NCI-H510A (cell line): ENCODE data around the gene NR6A1.

ENCODE experiments used
- DNase-seq: peaks from one replicate; lab custom pipeline; 2025; lab: John Stamatoyannopoulos, UW

NR6A1 gene

DNA sequence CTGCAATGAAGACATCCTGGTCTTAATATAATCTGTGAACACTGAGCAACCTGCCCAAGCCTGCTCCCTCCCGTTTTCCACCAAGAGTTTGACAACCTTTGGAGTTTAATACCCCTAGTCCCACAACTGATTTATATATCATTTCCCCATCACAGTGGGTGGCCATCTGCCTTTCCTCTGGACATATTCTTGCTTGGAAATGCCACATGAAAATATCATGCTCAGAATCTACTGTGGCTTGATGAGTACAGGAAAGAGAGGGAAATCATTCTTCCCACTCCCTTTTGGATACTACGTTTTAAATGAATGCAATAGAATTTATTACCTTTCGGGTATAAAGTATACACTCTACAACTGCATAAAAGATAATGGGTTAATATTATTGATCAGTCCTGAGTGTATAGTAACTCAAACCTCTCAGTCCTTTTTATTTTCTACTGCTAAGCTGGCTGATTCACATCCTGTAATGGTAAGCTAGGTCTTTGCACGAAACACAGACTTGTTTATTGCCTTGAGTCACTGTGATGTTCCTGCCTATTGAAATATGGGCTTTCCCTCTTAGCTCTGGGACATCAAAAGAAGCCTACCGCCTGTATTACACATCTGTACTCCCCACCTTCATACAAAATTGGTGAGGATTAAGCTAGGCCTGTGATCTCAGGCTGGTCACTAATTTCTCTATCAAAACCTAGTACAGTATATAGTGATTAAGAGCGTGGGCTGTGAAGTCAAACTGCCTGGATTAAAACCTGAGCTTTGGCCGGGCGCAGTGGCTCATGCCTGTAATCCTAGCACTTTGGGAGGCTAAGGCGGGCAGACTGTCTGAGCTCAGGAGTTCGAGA is 196.4 kb downstream of the NR6A1 start:
- no peak for DNase-seq

DNA sequence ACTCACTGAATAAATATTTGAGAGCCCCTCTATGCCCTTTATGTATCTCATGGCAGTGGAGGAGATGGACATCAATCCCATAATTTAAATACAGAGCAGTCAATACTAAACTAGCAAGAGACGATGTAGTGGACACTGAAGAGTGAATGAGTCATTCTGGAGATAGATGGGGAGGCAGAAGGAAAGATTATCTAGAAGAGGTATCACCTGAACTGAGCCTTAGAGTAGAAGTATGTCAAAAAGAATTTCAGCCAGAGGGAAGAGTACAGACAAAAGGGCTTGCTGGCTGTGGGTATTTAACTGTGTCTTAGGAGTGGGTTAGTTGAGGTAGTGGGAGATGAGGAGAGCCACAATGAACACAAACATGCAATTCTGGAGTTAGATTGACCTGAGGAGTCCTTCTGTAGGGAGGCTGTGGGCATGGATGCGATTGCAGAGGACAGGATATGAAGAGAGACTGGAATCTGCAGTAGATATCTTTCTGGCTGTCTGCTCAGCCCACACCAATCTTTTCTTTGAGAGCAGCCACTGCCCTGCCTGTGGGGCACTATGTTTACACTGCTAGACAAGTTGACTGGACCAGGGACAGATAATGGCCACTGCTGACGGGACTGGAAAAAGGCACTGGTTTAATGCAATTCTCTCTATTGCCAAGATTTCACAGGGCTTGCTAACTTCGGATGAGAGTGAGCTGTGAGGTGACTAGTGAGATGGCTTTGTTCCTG is 200.0 kb downstream of the NR6A1 start:
- no peak for DNase-seq

DNA sequence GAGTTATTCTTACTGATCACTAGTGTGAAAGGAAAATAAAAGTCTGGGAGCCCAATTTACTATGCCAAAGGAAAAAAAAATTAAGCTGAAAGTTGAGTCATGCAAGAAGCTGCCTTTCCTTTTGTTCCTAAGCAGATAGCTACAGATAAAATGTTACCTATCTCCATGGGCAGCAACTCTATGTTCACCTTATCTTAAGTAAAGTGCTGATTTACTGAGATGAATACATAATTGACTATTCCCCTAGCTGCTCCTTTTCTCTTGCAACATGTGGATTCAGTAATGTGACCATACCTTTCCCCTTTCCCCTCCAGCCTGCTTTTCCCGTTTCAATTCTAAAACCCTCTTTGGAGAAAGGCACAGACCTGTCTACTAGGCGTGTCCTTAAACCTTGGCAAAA is 201.2 kb downstream of the NR6A1 start:
- no peak for DNase-seq

DNA sequence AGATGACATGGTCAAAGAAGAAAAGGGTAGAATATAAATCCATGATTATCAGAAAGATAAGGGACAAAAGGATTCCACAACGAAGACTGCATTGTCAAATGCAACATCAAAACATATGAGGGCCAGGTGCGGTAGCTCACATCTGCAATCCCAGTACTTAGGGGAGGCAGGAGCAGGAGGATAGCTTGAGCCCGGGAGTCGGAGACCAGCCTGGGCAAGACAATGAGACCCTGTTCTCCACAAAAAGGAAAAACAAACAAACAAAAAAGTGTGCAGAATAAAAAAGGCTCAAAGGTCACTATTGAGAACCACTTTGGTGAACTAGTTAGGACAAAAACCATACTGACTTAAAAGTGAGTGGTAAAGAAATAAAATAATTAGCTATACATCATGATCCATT is 203.7 kb downstream of the NR6A1 start:
- DNase-seq: no peak

DNA sequence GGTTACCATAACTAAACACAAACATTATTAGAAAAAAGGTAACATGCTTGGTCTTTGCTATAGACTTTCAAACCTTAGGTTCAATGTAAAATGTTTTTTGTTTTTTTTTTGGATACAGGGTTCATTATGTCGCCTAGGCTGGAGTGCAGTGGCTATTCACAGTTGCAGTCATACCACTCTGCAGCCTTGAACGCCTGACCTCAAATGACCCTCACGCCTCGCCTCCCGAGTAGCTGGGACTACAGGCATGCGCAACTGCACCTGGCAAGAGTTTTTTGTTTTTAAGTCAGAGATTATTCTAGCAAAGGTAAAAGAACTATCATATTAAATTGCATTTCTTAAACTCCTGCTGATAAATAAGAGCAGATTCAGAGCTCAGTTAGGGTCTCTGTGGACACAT is 208.8 kb downstream of the NR6A1 start:
- no peak for DNase-seq

DNA sequence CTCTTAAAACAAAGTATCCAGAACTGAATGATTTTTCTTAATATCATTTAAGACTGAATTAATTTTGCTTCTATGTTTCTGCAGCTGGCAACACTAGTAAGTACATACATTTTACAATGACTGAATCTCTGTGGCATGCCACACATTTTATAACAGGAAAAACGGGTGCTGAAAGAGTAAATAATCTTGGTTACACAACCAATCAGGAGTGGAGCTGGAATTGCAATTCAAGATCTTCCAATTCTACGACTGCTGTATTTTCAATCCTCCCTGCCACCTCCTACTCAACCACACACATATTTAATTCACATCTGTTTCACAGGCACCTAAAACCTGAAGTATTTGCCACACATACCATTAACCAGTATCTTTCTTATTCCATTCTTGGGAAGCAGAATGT is 211.2 kb downstream of the NR6A1 start:
- no peak for DNase-seq

DNA sequence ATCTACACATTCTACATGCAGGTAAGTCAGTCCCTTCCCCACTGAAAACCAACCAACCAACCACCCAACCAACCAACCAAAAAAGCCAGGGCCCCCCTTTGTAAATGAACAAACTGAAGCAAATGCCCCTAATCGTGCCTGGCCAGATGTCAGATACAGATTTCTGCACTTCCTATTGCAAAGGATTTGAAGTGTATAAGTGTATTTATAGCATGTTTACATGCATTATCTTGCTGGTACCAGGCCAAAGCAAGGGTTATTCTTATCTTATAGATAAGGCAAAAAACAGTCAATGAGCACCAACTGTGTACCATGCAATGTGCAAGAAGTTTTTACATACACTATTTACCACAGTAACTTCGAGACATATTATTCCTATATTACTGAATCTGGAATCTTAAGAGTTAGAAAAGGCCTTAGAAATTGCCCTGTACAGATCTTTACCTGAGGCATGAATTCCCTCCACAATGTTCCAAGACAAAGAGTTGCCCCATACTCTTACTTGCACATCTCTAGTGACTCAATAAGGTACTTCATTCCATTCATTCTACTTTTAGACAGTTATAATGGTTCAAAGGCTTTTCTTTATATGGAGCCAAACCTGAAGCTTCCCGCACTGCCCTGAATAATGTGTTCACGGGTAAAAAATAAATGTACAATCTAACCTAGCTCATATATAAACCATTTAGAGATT is 212.2 kb downstream of the NR6A1 start:
- no peak for DNase-seq

DNA sequence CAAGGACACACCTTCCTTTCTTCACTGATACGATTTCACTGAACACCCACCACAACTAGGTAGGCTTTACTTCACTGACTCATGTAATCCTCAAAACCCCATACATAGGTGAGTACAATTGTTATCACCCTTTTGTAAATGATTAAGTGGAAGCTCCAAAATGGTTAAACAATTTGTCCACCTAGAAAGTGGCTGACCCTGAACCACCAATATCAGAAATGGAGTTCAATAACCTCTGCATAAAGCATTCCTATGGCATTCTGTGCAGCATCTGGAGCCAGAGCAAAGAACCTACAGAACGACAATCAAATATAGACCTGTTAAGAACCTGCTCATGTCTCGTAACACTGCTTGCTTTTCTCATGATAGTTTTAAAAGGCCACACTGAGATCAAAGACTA is 213.2 kb downstream of the NR6A1 start:
- DNase-seq: no peak

DNA sequence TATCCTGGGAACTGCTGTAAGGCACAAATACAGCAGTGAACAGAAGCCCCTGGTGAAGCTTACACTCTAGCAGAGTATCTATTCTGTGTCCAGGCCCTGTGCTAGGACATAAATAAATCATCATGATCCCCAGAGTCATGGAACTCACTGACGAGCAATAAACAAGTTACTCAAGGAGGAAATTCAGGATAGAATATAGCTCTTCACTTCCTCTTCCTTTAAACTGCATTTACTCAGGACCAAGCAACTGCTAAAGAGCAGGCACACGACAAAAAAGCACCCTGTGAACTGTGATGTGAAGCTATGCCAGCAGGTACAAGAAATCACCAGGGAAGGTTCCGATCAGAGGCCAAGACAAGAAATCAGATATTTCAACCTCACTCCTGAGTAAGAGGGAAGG is 216.1 kb downstream of the NR6A1 start:
- no peak for DNase-seq

DNA sequence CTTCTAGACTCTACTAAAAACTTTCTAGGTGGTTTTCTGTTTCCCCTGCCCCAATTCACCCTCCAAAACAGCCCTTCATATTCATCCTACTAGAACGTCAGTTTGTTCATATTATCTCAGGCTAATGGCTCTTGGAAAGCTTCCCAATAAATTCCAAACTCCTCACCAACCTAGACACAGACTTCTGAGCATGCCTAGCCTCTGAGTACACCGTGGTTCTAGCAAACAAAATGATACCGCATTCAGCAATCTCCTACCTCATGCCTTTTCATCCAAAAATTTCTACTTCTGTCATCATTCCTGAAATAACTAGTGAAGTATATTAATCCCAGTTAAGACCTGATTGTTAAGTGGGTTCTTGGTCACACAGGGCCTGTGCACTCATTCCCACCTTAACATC is 217.4 kb downstream of the NR6A1 start:
- DNase-seq: no peak

DNA sequence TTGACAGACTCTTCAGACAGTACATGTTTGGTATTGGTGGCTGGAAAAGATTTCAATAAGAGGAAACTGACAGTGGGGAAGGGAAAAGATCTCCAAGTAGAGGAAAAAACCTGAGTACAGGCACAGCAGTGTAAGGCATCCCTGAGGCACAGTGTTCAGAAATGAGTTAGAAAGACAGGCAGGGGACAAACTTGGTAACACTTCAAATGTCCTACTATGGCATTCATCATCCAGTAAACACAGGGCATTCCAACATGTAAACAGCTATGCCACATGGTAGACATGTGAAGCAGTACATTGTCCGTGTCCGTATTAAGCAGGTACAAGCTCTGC is 218.9 kb downstream of the NR6A1 start:
- no peak for DNase-seq

DNA sequence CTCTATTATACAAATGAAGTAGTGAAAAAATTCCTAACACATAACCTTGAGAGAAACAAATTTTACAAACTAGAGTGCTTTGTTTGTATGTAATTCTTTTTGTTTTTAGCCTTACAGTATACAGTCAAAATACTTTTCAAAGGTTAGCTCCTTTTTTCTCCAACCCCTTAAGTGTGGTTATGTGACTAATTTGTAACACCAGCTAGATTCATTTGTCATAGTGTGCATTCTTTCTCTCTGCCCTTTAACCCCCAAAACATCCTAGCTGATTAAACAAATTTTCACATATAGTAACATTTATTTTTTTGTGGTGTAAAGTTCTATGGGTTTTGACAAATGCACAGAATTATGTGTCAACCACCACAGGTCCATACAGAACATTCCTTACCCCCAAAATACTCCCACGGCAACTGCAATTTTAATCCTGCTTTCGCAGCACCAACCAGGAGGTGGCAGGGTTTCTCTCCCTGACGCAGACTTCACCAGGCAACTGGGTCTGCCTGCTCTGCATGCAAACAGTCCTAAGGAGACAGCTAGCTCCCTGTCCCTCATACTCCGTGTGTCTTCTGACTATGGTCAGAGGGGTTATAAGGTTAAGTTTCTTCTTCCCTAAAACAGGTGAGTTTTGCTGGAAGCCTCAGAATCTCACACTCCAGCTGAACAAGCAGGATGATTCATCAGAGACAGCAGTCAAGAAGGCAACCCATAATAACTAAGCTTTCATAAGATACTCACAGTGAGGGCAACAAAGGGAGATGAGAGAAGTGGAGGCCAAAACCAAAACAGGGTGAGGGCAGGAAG is 219.4 kb downstream of the NR6A1 start:
- DNase-seq: peak; percentile 37

DNA sequence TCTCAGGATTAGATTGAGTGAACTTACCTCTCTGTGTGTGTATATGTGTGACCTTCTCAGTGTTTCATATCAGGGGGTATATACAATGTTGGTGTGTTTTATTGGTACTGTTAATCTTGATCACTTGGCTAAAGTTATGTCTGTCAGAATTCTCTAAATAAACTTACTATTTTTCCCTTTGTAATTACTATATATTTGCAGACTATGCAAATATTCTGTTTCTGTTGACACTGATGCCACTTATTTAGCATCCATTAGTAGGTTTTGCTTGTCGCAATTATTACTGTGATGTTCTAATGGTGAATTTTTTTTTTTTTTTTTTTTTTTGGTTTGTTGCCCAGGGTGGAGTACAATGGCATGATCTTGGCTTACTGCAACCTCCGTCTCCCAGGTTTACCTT is 221.0 kb downstream of the NR6A1 start:
- no peak for DNase-seq

DNA sequence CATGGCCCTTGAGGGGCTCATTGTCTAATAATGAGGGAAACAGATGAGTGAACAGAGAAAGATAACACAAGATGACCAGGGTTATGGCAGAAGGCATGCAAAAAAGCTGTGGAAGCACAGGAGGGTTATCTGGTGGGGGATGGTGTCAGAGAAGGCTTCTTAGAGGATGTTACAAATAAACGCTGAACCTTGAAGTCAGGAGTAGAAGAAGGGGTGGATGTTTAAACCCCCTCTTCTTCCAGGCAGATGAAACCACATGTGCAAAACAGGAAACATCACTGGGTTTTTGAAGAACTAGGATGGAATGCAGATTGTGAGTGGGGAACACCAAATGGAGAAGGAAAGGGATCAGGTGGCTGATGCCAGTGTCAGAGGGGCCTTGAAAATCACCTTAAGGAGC is 222.1 kb downstream of the NR6A1 start:
- DNase-seq: no peak

DNA sequence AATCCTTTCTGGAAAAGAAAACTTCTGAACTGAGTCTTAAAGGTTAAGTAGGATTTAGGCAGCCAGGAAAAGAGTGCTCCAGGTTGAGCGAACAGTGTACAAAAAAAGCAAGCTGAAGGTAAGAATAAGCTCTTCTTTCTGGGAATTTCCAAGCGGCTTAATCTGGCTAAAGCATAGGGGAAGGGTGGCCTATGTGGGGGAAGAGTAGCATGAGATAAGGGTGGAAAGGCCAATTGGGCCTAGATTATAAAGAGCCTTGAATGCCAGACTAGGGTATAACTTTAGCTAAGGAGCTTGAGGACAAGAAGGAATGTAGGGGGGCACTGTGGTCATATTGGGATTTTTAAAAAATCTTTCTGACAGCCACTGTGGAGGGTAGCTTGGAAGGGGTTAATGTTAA is 226.6 kb downstream of the NR6A1 start:
- no peak for DNase-seq

DNA sequence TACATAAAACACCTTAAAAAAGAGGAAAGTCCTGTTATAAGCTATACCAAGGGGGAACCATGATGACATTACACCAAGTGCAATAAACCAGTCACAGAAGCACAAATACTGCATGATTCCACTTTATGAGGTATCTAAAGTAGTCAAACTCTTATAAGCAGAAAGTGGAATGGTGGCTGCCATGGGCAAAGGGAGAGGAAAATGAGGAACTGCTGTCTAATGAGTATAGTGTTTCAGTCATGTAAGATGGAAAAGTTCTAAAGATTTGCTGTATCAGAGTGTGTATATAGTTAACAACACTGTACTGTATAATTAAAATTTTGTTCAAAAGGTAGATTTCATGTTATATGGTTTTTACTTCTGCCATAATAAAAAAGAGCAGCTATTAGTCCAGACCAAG is 229.3 kb downstream of the NR6A1 start:
- no peak for DNase-seq

DNA sequence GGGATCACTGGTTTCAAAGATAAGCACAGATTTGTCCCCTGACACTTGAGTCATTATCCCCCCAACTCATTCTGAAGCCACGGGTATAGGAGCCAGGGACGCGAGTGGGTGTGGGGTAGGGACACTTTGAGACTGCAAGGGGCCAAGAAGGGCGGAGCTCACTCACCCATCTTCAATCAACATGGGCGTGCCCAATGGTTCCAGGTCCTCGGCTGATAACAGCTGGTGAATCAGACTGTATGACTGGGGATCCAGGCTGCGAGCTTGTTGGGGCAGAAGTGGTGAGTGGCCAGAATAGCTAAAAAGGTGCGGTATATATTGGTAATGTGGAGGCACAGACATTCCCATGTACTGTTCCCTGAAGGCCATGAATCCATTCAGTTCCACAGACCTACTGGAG is 233.2 kb downstream of the NR6A1 start:
- DNase-seq: no peak

DNA sequence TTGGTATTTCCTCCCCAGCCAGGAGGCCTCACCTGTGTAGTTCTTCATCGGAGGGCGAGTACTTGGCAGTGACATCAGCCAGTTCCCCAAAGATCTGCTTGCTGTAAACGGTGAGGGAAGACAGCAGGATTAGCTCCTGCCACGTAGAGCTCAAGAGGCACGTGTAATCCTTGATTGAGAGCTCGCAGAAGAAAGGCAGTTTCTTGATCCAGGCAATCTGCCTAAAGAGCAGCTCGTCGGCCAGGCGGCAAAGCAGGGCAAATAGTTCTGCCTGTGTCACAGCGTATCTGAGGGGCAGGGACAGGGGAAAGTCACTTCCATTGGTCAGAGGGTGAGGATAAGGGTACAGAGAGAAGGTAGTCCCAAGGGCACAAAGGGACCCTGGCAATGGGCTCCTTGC is 235.3 kb downstream of the NR6A1 start:
- DNase-seq: no peak

DNA sequence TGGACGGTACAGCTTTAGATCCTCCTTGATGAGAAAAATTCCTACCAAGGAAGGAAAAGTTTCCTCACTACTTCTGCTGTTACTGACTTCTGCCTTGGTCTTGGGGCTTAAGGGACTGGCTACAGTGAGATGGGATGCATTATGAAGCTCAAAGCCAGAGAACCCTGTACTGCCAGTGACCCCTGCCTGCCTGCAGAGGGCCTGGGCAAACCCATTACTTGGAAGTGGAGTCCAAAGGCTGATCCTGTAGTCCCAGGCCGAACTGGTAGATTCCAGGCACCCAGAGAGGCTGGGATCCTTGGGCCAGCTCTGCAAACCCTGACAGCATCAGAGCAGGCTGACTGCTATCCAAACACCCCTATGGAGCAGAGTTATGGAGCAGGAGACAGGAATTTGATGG is 238.2 kb downstream of the NR6A1 start:
- no peak for DNase-seq

DNA sequence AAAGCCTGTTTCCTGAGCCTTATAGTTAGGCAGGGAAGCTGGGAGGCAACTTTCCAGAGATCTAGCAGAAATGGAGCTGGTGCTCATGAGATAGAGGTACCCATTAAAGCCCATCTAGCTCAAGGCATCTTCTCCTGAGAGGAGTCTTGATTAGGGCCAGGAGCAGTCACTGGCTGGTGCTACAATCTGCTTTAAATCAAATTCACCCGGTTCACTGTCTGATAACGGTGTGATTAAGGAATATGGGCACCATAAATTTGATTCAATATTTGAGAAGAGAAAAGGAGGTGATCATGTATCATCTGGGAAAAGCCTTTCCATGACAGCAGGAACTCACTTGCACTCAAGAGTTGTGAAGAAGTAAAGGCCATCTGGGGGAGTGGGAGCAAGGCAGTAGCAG is 240.0 kb downstream of the NR6A1 start:
- DNase-seq: no peak

DNA sequence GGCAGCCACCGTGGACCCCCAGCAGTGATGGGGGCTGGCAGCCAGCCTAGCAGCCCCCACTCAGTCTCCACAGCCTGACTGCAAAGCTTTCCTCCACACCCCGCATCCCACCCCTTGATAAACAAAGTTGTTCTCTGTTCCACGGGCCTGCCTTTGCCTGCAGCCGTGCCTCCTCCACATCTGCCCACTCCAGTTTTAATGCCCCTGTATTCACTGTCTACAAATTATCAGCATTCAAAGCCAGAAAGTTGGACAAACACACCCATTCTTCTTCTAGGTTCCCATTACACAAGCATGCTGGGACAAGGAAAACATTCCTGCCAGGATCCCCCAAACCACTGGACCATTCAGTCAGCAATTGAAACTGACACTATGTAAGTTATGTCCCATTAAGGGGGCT is 240.9 kb downstream of the NR6A1 start:
- DNase-seq: no peak

DNA sequence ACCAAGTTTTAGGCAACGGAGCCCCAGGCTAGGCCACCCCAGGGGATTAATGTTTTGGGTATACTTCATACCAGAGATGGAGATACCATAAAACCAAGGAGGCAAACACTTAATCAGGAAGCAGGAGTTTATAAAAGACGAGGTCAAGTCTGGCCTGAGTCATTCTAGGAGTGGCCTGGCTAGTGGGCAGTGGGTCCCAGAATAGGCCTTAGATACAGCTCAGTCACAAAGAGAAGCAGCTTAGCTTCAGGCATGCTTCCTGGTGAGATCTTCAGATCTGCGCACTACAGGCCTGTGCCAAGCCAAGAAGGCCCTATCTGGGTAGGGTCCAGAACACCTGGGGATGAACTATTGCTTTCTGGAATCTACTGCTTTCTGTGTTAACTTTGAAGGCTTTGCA is 243.3 kb downstream of the NR6A1 start:
- DNase-seq: no peak
